Measurements from ENCODE around the gene LUZP1. TPM values are rescaled to one million over a fixed set of nuclear protein-coding genes. Genes with fewer than 3 reads are reported as not detected.
"Not testable (repeated sequence)": the region's sequence is repeated elsewhere in the genome, so short reads cannot be mapped to it uniquely, and the experiment has no call there.

The LUZP1 gene
- total and polyA plus RNA-seq, 4 donors = 5.9 to 42.1 (median 23.7) TPM

- no peaks in the 10 kb centered on the region for H3K27me3 ChIP-seq (ENCODE audit: control insufficient read depth in 1 of 2, insufficient read depth in 2 of 2, low read length in 1 of 2)
- DNase-seq (no peak), ATAC-seq (ENCODE audit: low FRiP score) (no peak)
- no peak overlapping the region for H3K4me3 ChIP-seq (ENCODE audit: low read length in 2 of 2)
- H3K36me3 ChIP-seq (ENCODE audit: control insufficient read depth in 1 of 2, insufficient read depth in 2 of 2, low read length in 1 of 2) = no peaks in the 10 kb centered on the region
- intact Hi-C loops (cut with DNase I) = no loop called here
- no peaks in the 10 kb centered on the region for H3K4me1 ChIP-seq (ENCODE audit: control insufficient read depth in 1 of 2, insufficient read depth in 2 of 2, low read length in 2 of 2)
- WGBS, 2 donors = 59 to 66% methylated on average over 11 of the region's 11 CpGs
- no peak overlapping the region for H3K27ac ChIP-seq (ENCODE audit: low read depth in 1 of 2, low read length in 2 of 2)
- H3K9me3 ChIP-seq (ENCODE audit: control insufficient read depth, low read length) = no peaks in the 10 kb centered on the region
These were observed 25.7 kb upstream of the LUZP1 start for GRCh38 chr1:23194119-23194984.

- ATAC-seq (ENCODE audit: low FRiP score) (no peak), DNase-seq (peak in 1 of 2 donors; percentile 77)
- H3K9me3 ChIP-seq (ENCODE audit: control insufficient read depth, low read length) = no peaks in the 10 kb centered on the region
- intact Hi-C loops (cut with DNase I) = no loop called here
- H3K4me3 ChIP-seq (ENCODE audit: low read length in 2 of 2) = no peak overlapping the region
- 95% methylated on average over 27 of the region's 27 CpGs for WGBS, 2 donors
- H3K4me1 ChIP-seq (ENCODE audit: control insufficient read depth in 1 of 2, insufficient read depth in 2 of 2, low read length in 2 of 2) = no peaks in the 10 kb centered on the region
- H3K27ac ChIP-seq (ENCODE audit: low read depth in 1 of 2, low read length in 2 of 2) = no peak overlapping the region
- H3K27me3 ChIP-seq (ENCODE audit: control insufficient read depth in 1 of 2, insufficient read depth in 2 of 2, low read length in 1 of 2) = no peaks in the 10 kb centered on the region
- H3K36me3 ChIP-seq (ENCODE audit: control insufficient read depth in 1 of 2, insufficient read depth in 2 of 2, low read length in 1 of 2) = no peaks in the 10 kb centered on the region
These were observed 24.9 kb upstream of the LUZP1 start for GRCh38 chr1:23193391-23194118.

- Histone ChIP-seq H3K4me1 (ENCODE audit: control insufficient read depth in 1 of 2, insufficient read depth in 2 of 2, low read length in 2 of 2) (no peaks in the 10 kb centered on the region), H3K27ac (ENCODE audit: low read depth in 1 of 2, low read length in 2 of 2) (no peak overlapping the region), H3K4me3 (ENCODE audit: low read length in 2 of 2) (no peak overlapping the region), H3K36me3 (ENCODE audit: control insufficient read depth in 1 of 2, insufficient read depth in 2 of 2, low read length in 1 of 2) (no peaks in the 10 kb centered on the region), H3K27me3 (ENCODE audit: control insufficient read depth in 1 of 2, insufficient read depth in 2 of 2, low read length in 1 of 2) (no peaks in the 10 kb centered on the region), H3K9me3 (ENCODE audit: control insufficient read depth, low read length) (no peaks in the 10 kb centered on the region)
- DNase-seq (no peak), ATAC-seq (ENCODE audit: low FRiP score) (no peak)
- intact Hi-C loops (cut with DNase I) = no loop called here
- WGBS, 2 donors = 93 to 94% methylated on average over 3 of the region's 3 CpGs
These were observed 22.5 kb upstream of the LUZP1 start for GRCh38 chr1:23191199-23191598.

GRCh38 chr1:23188936-23189452 lies 20.3 kb upstream of the LUZP1 start:
- not testable (repeated sequence) for H3K9me3 ChIP-seq (ENCODE audit: control insufficient read depth, low read length); H3K27ac ChIP-seq (ENCODE audit: low read depth in 1 of 2, low read length in 2 of 2); ATAC-seq (ENCODE audit: low FRiP score); DNase-seq; H3K27me3 ChIP-seq (ENCODE audit: control insufficient read depth in 1 of 2, insufficient read depth in 2 of 2, low read length in 1 of 2); H3K4me3 ChIP-seq (ENCODE audit: low read length in 2 of 2); H3K36me3 ChIP-seq (ENCODE audit: control insufficient read depth in 1 of 2, insufficient read depth in 2 of 2, low read length in 1 of 2); H3K4me1 ChIP-seq (ENCODE audit: control insufficient read depth in 1 of 2, insufficient read depth in 2 of 2, low read length in 2 of 2)
- WGBS, 2 donors = 94 to 95% methylated on average over 13 of the region's 13 CpGs
- intact Hi-C loops (cut with DNase I) = loop anchor here (5.0 to 10.0 kb wide), 2 partner anchors 214 to 227 kb away; partner anchors contain the start of gene LACTBL1 (in 1 of the 2)

- Histone ChIP-seq H3K27ac (ENCODE audit: low read depth in 1 of 2, low read length in 2 of 2) (no peak overlapping the region), H3K36me3 (ENCODE audit: control insufficient read depth in 1 of 2, insufficient read depth in 2 of 2, low read length in 1 of 2) (no peaks in the 10 kb centered on the region), H3K4me3 (ENCODE audit: low read length in 2 of 2) (no peak overlapping the region), H3K27me3 (ENCODE audit: control insufficient read depth in 1 of 2, insufficient read depth in 2 of 2, low read length in 1 of 2) (no peaks in the 10 kb centered on the region), H3K4me1 (ENCODE audit: control insufficient read depth in 1 of 2, insufficient read depth in 2 of 2, low read length in 2 of 2) (no peaks in the 10 kb centered on the region), H3K9me3 (ENCODE audit: control insufficient read depth, low read length) (no peaks in the 10 kb centered on the region)
- DNase-seq (no peak), ATAC-seq (ENCODE audit: low FRiP score) (no peak)
- intact Hi-C loops (cut with DNase I) = loop anchor here (5.0 to 10.0 kb wide), 2 partner anchors 214 to 226 kb away; partner anchors contain the start of gene LACTBL1 (in 1 of the 2)
- 69 to 73% methylated on average over 6 of the region's 6 CpGs for WGBS, 2 donors
These were observed 19.8 kb upstream of the LUZP1 start for GRCh38 chr1:23188434-23188884.

- no peaks in the 10 kb centered on the region for H3K4me1 ChIP-seq (ENCODE audit: control insufficient read depth in 1 of 2, insufficient read depth in 2 of 2, low read length in 2 of 2)
- DNase-seq = no peak
- no peaks in the 10 kb centered on the region for H3K36me3 ChIP-seq (ENCODE audit: control insufficient read depth in 1 of 2, insufficient read depth in 2 of 2, low read length in 1 of 2)
- H3K27me3 ChIP-seq (ENCODE audit: control insufficient read depth in 1 of 2, insufficient read depth in 2 of 2, low read length in 1 of 2) = no peaks in the 10 kb centered on the region
- WGBS, 2 donors = 71 to 74% methylated on average over 5 of the region's 5 CpGs
- H3K27ac ChIP-seq (ENCODE audit: low read depth in 1 of 2, low read length in 2 of 2) = no peak overlapping the region
- no peak for ATAC-seq (ENCODE audit: low FRiP score)
- H3K9me3 ChIP-seq (ENCODE audit: control insufficient read depth, low read length) = no peaks in the 10 kb centered on the region
- no peak overlapping the region for H3K4me3 ChIP-seq (ENCODE audit: low read length in 2 of 2)
- intact Hi-C loops (cut with DNase I) = loop anchor here (5.0 to 10.0 kb wide), 2 partner anchors 213 to 225 kb away; partner anchors contain the start of gene LACTBL1 (in 1 of the 2)
These were observed 19.0 kb upstream of the LUZP1 start for GRCh38 chr1:23187637-23188036.

GRCh38 chr1:23185381-23185780 lies 16.7 kb upstream of the LUZP1 start:
- ATAC-seq (ENCODE audit: low FRiP score) (no peak), DNase-seq (no peak)
- Histone ChIP-seq H3K9me3 (ENCODE audit: control insufficient read depth, low read length) (no peaks in the 10 kb centered on the region), H3K4me1 (ENCODE audit: control insufficient read depth in 1 of 2, insufficient read depth in 2 of 2, low read length in 2 of 2) (no peaks in the 10 kb centered on the region), H3K27me3 (ENCODE audit: control insufficient read depth in 1 of 2, insufficient read depth in 2 of 2, low read length in 1 of 2) (no peaks in the 10 kb centered on the region), H3K36me3 (ENCODE audit: control insufficient read depth in 1 of 2, insufficient read depth in 2 of 2, low read length in 1 of 2) (no peaks in the 10 kb centered on the region), H3K4me3 (ENCODE audit: low read length in 2 of 2) (no peak overlapping the region), H3K27ac (ENCODE audit: low read depth in 1 of 2, low read length in 2 of 2) (no peak overlapping the region)
- intact Hi-C loops (cut with DNase I) = loop anchor here (2.0 to 10.0 kb wide), 3 partner anchors 87 to 223 kb away; partner anchors contain the start of gene LACTBL1 (in 1 of the 2)
- WGBS, 2 donors = 69 to 78% methylated on average over 4 of the region's 4 CpGs

- H3K27ac ChIP-seq (ENCODE audit: low read depth in 1 of 2, low read length in 2 of 2) = no peak overlapping the region
- H3K9me3 ChIP-seq (ENCODE audit: control insufficient read depth, low read length) = no peaks in the 10 kb centered on the region
- intact Hi-C loops (cut with DNase I) = loop anchor here (1.0 to 10.0 kb wide), 3 partner anchors 86 to 210 kb away; partner anchors contain the start of gene LACTBL1 (in 1 of the 2)
- DNase-seq = no peak
- no peaks in the 10 kb centered on the region for H3K36me3 ChIP-seq (ENCODE audit: control insufficient read depth in 1 of 2, insufficient read depth in 2 of 2, low read length in 1 of 2)
- ATAC-seq (ENCODE audit: low FRiP score) = peak; percentile 71
- H3K27me3 ChIP-seq (ENCODE audit: control insufficient read depth in 1 of 2, insufficient read depth in 2 of 2, low read length in 1 of 2) = no peaks in the 10 kb centered on the region
- H3K4me3 ChIP-seq (ENCODE audit: low read length in 2 of 2) = no peak overlapping the region
- WGBS, 2 donors = 11 to 16% methylated on average over 10 of the region's 10 CpGs
- no peaks in the 10 kb centered on the region for H3K4me1 ChIP-seq (ENCODE audit: control insufficient read depth in 1 of 2, insufficient read depth in 2 of 2, low read length in 2 of 2)
These were observed 15.7 kb upstream of the LUZP1 start for GRCh38 chr1:23184212-23184934.
